Caki2 (cell line): ENCODE results near the gene SLCO1A2. TPM values are rescaled to one million over a fixed set of nuclear protein-coding genes. Genes with fewer than 3 reads are reported as not detected.

ENCODE experiments used
- DNase-seq: peaks from one replicate; pipeline ENCODE4 v3.0.0-alpha.2; 2015; ENCODE audit warnings: low read depth
- in situ Hi-C: cut with HindIII; loops from 2 replicates; pipeline ENCODE4 v1.10.0; 2016; ENCODE audit warnings: low sequenced_read_pairs, low pct_unique_long_range_greater_than_20kb, mixed read lengths
- total RNA-seq: library from RNA; depleted of rRNA; stranded (reverse); fragments of >200 nt; shearing (Covaris generic); gene quantifications from 2 replicates; pipeline ENCODE4 v1.2.3, GENCODE V29; 2014; ENCODE audit warnings: low replicate concordance; rRNA removed

SLCO1A2 gene
- total RNA-seq, 1 experiment from 2014 or later = not detected

DNA sequence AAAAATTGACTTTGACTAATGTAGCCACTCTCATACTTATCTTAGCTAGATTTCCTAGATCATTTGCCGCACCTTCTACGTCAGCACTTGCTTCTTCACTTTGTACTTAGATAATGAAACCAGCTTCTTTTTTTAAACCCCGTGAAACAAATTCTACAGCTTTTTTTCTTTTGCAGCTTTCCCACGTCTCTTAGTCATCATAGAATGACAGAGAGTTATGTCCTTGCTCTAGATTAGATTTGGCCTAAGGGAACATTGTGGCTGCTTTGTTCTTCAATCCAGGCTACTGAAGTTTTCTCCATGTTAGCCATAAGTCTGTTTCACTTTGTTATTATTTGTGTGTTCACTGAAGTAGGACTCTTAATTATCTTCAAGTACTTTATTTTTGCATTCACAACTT lies 94.9 kb downstream of the SLCO1A2 start:
- in situ Hi-C loops = no loop called here
- no peak for DNase-seq

DNA sequence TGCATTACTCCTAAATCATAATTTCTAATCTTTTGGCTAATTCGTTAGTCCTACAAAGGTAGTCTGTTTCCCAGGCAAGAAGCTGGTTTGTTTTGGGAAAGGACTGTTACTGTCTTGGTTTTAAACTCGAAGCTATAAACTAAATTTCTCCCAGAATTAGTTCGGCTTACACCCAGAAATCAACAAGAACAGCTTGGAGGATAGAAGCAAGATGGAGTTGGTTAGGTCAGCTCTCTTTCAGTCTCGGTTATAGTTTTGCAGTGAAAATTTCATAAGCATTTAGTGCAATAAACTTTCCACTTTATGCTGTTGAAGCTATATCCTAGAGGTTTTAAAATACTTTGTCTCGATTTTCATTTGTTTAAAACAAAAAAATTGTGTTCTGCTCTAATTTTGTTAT lies 100.3 kb downstream of the SLCO1A2 start:
- in situ Hi-C loops = no loop called here
- DNase-seq = no peak

DNA sequence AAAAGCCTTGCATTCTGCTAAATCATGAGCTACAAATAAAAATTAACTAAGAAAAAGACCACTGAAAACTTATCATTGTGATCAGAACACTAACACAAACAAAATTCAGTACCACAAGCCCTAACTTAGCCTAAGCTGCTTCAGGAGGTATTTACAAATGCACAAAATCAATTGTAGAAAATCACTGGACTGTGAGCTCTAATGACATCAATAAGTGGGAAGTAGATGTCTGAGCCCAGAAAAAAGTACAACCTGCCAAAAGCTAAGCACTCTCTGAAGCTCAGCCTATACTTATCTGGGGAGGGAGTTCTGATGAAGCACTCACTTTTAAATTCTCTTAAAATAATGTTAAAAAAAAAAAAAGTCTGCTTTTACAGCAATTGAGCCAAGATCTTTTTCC lies 110.8 kb downstream of the SLCO1A2 start:
- DNase-seq = no peak
- in situ Hi-C loops = no loop called here

DNA sequence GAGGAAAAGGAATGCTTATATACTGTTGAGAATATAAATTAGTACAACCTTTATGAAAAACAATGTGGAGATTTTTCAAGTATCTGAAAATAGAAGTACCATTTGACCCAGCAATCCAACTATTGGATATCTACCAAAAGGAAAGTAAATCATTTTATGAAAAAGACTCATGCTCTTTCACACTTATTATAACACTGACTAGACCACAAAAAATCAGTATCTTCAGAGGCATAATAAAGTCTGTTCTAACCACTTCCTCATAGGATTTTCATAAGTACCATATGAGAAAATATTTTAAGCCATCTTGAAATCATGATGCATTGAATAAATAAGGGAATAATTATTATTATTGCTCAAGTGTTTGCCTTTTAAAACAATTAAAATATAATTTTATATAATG lies 112.9 kb downstream of the SLCO1A2 start:
- in situ Hi-C loops = no loop called here
- DNase-seq = no peak

DNA sequence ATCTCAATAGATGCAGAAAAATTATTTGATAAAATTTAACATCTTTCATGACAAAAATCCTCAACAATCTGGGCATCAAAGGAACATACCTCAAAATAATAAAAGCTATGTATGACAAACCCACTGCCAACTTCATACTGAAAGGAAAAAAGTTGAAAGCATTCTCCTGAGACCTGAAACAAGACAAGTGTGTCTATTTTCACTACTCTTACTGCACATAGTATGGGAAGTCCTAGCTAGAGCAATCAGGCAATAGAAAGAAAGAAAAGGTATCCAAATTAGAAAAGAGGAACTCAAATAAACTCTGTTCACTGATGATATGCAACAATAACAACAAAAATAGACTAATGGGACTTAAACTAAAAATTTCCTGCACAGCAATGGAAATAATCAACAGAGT lies 113.6 kb downstream of the SLCO1A2 start:
- no peak for DNase-seq
- in situ Hi-C loops = no loop called here

DNA sequence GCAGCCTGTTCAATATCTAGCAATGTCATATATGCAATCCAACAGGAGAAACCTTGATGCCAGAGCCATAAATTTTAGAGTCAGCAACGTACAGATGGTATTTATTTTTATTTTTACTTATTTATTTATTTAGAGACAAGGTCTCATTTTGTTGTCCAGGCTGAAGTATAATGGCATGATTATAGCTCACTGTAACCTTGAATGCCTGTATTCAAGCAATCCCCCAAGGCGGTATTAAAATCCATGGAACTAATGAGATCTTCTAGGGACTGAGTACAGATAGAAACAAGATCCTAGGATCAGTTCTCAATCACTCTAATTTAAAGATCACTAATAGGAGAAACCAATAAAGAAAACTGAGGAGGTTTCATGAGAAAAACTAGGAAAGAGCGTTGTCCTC lies 114.5 kb downstream of the SLCO1A2 start:
- in situ Hi-C loops = no loop called here
- DNase-seq = no peak

DNA sequence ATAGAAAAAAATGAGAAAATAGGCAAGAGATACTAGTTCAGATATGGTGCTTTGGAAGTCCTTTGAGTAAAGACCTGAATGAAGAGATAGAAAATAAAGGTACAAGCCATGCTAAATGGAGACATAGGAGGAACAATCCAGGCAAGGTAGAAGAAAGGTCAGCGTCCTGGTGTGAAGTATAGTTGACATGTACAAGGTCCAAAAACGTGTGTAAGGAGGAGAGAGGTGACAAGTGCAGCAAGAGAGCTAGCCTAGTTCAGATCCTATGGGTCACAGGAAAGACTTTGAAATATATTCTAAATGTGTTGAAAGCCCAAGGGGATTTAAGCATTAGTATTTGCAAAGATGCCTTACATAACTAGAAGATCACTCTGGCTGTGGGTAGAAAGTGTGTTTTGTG lies 115.5 kb downstream of the SLCO1A2 start:
- DNase-seq = no peak
- in situ Hi-C loops = no loop called here

Other genes starting within 250 kb of the SLCO1A2 start
- not detected in 2 replicates for gene SLCO1B1, start 203.7 kb downstream of the SLCO1A2 start, total RNA-seq
- not detected in 2 replicates for gene IAPP, start 38.0 kb upstream of the SLCO1A2 start, total RNA-seq
- gene PYROXD1, start 102.7 kb upstream of the SLCO1A2 start, total RNA-seq = 5.2 and 9.5 TPM in 2 replicates
- 58.1 and 75.4 TPM in 2 replicates for gene RECQL, start 166.7 kb upstream of the SLCO1A2 start, total RNA-seq
- gene GOLT1B, start 166.9 kb upstream of the SLCO1A2 start, total RNA-seq = 56.6 and 84.0 TPM in 2 replicates
- gene SPX, start 191.4 kb upstream of the SLCO1A2 start, total RNA-seq = 33.4 and 49.3 TPM in 2 replicates